Forelimb muscle (tissue), 1 donor: ENCODE results near the gene GNB5. TPM values are rescaled to one million over a fixed set of nuclear protein-coding genes. Genes with fewer than 3 reads are reported as not detected.
"Not testable (repeated sequence)": the region's sequence is repeated elsewhere in the genome, so short reads cannot be mapped to it uniquely, and the experiment has no call there.

Source experiments
- DNase-seq: peaks from one replicate; pipeline ENCODE4 v3.0.0-alpha.2; 2013; ENCODE audit warnings: low read depth
- polyA plus RNA-seq: library from polyadenylated mRNA; unstranded; fragments of 120-200 nt; gene quantifications from one replicate; pipeline ENCODE4 v1.2.1, GENCODE V29; 2013; ENCODE audit not compliant: insufficient read length

The GNB5 gene
- polyA plus RNA-seq, 1 donor, result 5.5 TPM

DNA sequence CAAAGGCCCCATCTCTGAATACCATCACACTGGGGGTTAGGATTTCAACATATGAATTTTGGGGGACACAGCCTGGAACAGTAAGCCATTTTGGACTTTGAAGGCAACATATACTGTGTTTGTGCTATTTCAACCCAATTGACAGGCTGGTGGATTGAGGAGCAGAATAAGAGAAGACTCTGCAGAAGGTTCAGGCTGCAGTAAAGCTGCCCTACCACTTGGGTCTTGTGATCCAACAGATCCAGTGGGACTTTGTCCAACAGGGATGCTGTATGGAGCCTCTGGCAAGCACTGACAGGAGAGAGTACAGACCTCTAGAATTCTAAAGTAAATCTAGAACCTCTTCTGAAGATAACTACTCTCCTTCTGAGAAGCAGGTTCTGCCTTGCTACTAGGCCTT lies 77.5 kb downstream of the GNB5 start:
- DNase-seq, result no peak

DNA sequence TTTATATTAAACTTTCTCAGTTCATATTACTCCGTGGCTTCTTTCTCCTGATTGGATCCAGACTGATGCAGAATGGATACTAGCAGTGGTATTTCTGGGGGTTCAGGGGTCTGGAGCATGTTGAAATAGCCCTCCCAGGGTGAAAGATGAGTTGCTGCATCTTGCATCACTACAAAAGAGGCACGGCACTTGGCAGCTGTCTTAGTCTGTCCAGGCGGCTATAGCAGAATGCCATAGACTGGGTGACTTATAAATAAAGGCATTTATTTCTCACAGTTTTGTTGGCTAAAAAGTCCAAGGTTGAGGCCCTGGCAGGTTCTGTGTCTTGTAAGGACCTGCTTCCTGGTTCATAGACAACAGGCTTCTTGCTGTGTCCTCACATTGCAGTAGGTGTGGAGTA lies 78.0 kb downstream of the GNB5 start:
- no peak for DNase-seq

DNA sequence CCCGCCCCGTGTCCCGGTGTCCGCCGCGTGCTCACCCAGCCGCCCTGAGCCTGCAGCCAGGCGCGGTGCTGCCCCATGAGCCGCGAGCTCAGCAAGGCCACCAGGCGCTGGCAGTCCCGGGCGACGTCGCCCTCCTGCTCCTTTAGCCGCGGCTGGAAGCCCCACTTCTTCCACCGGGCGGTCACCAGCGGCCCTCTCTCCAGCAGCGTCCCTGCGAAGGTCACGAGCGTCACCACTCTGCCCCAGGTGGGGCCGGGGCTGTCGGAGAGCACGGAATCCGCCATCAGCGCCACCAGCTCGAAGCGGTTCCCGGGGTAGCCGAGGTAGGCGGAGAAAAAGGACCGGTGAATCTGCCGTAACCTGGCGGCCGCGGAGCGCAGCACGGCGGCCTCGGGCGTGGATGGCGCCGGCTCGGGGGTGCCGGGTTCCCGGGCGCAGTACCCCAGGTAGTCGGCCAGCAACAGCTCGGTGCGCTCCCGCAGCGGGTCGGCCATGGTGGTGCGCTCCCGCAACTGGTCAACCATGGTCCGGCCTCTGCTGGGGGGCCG lies 78.9 kb downstream of the GNB5 start:
- no peak for DNase-seq

DNA sequence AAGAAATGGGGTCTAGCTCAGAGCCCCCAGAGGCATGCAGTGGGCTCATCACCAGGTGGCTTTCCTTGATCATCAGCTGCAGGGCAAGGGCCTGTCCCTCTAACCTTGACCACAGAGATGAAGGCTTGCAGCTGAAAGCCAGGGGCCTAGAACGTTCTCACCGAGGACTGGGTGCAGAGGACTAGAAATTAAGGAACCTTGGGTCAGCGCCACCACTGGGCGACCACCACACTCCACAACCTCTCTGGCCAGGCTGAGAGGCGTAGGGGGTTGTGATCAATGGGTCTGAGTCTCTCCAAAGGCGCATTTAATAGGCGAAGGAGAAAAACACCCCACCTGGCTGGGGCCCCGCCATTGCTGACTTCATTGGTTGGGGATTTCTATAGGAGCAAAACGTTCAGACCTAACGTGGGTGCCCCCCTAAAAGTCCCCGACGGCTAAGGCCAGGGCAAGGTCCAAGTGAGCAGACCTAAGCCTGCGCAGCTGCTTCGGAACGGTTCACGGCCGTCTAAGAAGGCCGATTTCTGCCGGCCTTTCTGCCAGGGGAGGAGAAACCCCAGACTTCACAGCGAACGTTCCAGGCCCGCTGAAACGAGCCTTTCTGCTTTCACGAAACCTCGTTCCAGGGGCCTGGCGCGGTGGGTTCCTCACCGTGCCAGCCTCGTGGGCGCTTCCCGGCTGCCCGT lies 79.5 kb downstream of the GNB5 start:
- DNase-seq, result no peak

DNA sequence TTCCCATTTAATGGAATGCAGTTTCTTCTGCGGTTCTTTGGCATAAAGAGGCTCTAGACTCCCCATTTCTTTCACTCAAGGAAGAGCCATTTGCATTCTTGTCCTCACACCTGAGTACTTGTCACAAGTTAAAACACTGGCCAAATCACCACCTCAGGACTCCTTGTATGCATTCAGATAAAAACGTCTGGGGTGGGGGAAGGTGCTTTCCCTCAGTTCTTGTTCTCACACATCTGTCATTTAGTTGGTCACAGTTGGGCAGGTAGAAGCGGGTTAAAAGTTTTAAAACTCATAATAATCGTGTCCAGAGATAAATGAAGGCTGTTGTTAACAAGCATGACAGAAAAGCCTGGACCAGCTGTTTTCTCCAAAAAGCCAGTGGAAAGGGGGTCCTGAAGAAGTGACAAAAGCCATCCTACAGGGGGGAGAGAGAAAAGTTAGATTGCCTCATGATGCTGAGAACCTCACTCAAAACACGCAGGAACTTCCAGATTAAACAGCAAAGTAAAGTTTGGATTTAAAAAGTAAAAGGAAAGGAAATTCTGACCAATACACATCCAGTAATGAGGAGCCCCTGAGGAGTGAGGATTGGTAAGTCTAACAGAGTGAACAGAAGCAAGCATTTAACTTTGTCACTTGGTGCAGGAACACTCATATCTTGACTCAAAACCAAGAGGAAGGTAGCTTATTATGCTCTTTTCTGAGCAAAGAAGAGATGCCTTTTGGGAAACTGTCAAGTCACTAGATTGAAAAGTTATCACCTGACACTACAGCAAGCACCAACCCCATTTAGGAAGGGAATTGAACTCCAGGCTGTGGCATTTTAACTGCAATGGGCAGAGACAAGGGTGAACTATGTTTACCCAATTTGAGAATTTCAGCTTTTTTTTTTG lies 81.4 kb downstream of the GNB5 start:
- DNase-seq, result no peak

DNA sequence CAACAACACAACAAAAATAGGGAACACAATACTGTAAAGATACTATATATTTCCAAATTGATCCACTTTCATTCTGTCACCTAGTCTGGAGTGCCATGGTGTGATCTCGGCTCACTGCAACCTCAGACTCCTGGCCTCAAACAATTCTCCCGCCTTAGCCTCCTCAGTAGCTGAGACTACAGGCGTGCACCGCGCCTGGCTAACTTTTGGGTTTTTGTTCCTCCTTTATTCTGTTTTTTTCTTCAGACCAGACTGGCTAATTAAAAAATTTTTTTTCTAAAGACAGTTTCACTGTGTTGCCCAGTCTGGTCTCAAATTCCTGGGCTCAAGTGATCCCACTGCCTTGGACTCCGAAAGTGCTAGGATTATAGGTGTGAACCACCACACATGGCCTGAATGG lies 84.0 kb downstream of the GNB5 start:
- DNase-seq, result no peak

DNA sequence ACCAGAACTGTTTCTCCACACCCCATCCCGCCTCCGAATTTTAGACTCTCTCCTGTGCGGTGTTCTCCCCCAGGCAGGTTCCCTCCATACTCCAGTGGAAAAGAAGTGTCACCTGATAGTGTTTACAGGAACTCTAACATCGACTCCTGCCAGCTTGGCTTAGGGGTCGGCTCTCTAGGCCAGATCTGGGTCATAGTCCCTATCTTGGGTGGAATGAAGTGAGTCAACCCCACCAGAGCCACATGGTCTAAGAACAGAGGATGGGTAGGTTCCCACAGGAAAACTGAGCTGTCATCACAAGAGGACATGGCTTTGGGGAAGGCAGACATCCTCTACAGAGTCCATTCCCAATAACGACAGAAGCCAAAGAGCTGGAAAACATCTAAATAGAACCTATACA lies 84.6 kb downstream of the GNB5 start:
- no peak for DNase-seq

DNA sequence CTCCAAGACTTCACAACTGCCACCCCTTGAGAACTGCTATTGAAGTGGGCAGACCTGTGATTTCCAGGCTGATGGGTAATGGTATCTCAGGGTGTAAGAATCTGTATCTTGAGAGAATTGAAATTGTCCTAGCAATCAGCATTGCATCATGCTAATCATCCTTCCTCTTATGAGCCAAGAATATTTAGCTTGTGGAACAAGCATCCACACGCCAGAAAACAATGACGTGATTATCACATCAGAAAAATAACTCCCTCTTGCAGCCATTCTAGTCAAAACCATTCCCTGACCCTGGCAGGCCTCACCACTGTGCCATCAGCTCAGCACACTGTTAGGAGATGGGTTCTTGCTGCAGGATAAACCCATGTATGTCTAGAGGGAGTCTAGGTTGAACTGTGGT lies 85.3 kb downstream of the GNB5 start:
- DNase-seq, result no peak

DNA sequence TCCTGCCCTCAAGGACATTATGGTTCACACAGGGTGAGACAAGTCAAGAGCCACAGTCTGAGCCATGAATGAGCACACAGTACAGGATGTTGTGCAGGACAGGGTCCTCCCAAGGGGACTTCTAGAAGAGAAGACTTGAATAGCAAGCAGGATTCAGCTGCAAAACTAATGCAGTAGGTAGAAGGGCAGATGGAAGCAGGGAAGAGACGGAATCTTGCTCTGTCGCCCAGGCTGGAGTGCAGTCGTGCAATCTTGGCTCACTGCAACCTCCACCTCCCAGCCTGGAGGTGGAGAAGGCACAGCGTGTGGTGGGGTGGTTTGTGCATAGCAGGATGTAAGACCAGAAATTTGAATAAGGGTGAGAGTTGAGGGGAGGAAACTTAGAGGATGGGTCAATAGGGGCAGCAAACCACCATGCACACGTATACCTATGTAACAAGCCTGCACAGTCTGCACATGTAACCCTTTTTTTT lies 86.6 kb downstream of the GNB5 start:
- no peak for DNase-seq

DNA sequence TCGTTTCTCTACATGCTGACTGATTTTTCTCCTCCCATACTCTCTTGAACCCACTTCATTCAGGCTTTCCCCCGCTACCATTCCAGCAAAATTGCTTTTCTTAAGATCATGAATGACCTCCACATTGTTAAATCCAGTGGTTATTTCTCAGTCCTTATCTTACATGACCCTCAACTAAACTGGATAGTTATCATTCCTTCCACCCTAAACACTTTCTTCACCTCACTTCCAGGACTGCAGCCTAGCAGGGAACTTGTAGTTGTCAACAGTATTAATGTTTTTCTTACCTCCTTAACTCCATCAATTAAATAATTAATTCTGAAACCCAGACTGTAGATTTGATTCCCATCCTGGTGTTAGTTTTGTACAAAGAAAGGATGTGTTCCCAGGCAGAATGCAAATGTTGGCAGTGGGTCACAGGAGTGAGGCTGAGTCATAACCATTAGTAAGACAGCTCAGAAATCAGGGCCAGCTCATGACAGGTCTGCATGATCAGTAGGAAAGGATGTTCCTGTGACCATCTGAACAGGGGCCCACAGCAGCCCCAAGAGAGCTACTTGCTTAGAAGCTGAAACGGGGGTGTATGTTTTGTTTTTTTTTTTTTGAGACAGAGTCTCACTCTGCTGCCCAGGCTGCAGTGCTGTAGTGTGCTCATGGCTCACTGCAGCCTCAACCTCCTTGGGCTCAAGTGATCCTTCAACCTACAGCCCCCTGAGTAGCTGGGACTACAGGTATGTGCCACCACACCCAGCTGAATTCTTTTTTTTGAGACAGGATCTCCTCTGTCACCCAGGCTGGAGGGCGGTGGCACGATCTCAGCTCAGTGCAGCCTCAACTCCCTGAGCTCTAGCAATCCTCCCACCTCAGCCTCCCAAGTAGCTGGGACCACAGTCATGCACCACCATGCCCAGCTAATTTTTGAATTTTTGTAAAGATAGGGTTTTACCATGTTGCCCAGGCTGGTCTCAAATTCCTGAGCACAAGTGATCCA lies 87.7 kb downstream of the GNB5 start:
- DNase-seq, result no peak

DNA sequence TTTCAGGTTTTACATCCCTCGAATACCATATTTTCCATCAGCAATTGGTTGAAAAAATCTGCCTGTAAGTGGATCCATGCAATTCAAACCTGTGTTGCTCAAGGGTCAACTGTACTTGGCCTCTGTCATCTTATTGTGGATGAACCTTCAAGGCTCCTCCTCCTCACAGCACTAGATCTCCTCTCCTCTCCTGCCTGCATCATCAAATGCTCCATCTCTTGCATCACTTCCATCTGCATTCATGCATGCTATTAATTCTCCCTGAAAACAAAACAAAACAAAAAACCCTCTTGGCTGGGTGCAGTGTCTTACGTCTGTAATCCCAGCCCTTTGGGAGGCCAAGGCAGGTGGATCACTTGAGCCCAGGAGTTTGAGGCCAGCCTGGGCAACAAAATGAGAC lies 88.7 kb downstream of the GNB5 start:
- DNase-seq, result no peak

DNA sequence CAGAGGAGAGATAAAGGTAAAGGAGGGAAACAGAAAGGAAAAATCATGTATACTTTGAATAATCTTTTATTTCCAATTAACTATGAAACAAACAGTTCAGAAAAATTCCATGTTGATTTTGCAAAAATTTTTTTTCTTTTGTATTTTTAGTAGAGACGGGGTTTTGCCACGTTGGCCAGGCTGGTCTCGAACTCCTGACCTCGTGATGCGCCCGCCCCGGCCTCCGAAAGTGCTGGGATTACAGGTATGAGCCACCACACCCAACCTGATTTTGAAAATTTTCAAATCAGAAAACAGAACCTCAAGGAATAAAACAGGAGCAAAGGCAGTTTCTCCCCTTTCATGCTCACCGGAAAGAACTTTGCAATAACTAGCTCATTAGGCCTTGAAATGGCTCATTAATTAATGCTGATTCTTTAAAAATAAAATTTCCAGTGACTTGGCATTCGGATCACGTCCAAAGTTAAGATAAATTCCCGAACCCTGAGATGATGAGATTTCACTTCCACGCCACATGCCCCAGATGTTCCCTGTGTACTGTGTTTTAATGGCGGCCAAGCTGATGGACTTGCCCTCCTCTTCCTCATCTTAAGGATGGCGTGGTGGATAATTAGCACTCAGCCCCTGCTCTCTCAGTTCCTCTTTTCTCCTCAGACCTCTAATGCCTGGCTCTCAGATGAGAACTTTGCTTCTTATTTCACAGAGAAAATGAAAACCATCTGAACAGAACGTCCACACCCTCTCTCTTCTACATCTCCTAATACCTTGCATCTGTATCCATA lies 89.5 kb downstream of the GNB5 start:
- no peak for DNase-seq

DNA sequence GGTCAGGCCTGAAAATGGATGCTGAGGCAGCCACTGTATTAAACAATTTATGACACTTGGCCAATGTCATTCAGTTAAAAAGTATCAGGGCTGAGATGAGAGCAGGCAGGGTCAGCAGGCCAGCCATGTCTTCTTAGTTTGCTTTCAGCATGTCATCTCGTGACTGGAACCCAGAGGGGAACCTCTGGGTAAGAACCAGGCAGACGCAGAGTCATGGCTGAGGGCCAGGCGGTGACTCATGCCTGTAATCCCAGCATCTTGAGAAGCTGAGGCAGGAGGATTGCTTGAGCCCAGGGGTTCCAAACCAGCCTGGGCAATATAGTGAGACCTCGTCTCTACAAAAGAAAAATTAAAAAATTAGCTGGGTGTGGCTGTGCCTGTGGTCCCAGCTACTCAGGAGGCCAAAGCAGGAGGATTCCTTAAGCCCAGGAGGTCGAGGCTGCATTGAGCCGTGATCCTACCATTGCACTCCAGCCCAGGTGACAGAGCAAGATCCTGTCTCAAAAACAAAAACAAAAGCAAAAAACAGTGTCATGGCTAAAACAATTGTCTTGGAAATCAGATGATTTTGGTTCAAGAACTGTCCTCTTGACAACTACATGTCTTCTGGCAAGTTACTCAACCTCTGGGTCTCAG lies 90.3 kb downstream of the GNB5 start:
- DNase-seq, result no peak

DNA sequence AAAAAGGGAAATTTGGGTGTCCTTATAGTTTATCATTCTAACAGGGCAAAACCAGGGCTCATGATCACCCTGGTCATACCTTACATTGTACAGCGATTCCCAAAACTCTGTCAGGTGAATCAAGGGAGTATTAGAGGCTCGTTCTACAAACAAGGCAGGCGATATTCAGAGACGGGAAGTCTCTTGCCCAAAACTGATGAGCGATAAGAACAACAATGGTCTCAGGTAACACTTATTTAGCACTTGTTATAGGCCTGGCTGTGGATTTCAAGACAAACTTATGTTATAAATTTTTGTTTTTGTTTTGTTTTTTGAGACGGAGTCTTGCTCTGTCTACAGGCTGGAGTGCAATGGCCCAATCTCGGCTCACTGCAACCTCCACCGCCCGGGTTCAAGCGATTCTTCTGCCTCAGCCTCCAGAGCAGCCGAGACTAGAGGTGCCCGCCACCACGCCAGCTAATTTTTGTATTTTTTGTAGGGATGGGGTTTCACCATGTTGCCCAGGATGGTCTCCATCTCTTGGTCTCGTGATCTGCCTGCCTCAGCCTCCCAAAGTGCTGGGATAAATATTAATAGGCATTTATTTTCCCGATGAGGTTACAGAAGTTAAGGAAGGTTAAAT lies 91.4 kb downstream of the GNB5 start:
- DNase-seq, result no peak

DNA sequence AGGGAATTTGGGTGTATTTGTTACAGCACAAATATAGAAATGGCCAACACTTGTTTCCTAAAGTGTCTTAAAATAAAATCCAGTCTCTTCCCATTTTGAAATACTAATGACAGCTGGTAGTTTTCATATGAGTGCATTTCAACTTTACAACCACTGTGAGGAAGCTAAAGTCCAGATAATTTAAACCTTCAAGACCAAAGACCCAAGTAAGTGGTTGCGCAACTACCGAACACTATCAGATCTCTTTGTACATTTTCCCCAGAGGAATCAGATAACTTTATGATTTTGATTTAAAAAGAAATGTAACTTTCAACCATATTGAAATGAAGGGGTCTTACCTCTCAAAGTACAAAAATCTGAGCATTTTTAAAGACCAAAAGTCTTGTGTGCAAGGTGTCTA lies 92.9 kb downstream of the GNB5 start:
- DNase-seq, result no peak

DNA sequence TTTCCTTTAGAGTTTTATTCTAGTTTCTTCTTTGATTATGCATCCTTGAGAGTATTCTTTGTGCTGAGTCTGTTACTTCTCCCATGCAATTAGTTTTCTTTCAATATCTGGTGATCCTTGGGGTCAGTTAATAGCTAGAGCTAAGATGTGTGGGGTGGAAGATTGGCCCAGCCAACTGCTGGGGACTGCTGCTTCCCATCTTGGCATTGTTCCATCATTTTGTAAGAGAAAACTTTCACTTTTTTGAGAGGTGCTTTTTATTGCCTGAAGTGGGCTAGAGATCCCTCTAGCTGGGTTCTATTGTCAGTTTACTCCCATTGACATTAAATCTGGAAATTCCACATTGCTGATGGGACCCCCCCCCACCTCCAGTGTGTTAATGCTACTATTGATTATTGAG lies 94.0 kb downstream of the GNB5 start:
- DNase-seq, result no peak

DNA sequence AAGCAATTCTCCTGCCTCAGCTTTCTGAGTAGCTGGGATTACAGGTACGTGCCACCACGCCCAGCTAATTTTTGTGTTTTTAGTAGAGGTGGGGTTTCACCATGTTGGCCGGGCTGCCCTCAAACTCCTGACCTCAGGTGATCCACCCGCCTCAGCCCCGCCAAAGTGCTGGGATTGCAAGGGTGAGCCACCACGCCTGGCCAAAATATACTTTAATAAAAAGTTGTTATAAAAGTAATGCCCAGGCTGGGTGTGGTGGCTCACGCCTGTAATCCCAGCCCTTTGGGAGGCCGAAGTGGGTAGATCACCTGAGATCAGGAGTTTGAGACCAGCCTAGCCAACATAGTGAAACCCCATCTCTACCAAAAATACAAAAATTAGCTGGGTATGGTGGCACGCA lies 94.7 kb downstream of the GNB5 start:
- not testable (repeated sequence) for DNase-seq

DNA sequence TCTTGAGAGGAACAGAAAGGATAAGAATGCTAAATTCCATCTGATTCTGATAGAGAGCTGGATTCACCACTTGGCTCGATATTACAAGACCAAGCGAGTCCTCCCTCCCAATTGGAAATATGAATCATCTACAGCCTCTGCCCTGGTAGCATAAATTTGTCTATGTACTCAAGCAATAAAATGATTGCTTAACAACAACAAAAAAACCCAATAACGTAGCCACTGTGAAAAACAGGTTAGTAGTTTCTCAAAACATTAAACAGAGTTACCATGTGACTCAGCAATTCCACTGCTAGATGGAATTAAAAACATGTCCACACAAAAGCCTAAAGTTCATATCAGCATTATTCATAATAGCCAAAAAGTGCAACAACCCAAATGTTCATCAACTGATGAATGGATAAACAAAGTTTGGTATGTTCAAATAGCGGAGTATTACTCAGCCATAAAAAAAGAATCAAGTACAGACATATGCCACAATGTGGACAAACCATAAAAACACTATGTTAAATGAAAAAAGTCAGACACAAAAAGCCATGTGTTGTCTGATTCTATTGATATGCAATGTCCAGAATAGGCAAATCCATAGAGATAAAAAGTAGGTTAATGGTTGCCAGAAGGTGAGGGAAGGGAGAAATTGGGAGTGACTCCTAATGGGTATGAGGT lies 95.5 kb downstream of the GNB5 start:
- DNase-seq, result no peak
